HepG2 (cell line): ENCODE data around the gene TMOD2. TPM values are rescaled to one million over a fixed set of nuclear protein-coding genes. Genes with fewer than 3 reads are reported as not detected.

Experiments
- ATAC-seq: fragments of 200-7000 bp; cut with Tn5 transposase; 3 replicates; pipeline ENCODE4 v1.9.1; 2020; ENCODE audit warnings: mild to moderate bottlenecking, moderate library complexity
- BruUV-seq: library from RNA; stranded (reverse); fragments of 400-500 nt; replicated peaks from 2 replicates; lab custom pipeline; 2021; lab: Mats Ljungman, UMichigan
- CTCF ChIA-PET: fragments of 300-600 bp; formaldehyde crosslinking; extraction: SDS; loops from one replicate; lab custom pipeline; 2021; ENCODE audit warnings: low total read pairs, inconsistent platforms, low intra/inter-chr PET ratio; lab: Yijun Ruan, JAX
- POLR2A ChIA-PET: fragments of 350-600 bp; sonication (Branson Sonifier 250); formaldehyde crosslinking; loops from one replicate; lab custom pipeline; 2020; ENCODE audit warnings: antibody characterized with exemption, inconsistent platforms; lab: Yijun Ruan, JAX
- DNase-seq: peaks from one replicate; pipeline ENCODE4 v3.0.0-alpha.2; 2015; ENCODE audit warnings: low spot score
- FAIRE-seq: peaks from 3 replicates; lab custom pipeline; 2011; peaks lifted over from hg19 to GRCh38; lab: Jason Lieb, UNC
- H2AFZ ChIP-seq: one replicate; pipeline ENCODE4 v1.6.1; 2011; ENCODE audit warnings: low read length, inconsistent platforms
- H3K27ac ChIP-seq: fragments of 300-600 bp; 3 replicates; pipeline ENCODE4 v1.8.0; 2011; ENCODE audit warnings: mixed run types, mild to moderate bottlenecking, mixed read lengths, low read length, inconsistent platforms; ENCODE audit not compliant: insufficient read depth; ENCODE audit errors: extremely low read length
- H3K27me3 ChIP-seq, 2 experiments: fragments of 200-600 bp in 1 of 2; 2 replicates in 1 of 2; 3 replicates in 1 of 2; pipeline versions ENCODE4 v1.6.0 to v1.8.0; 2011; ENCODE audit warnings: low read length in 2 of 2, mild to moderate bottlenecking in 2 of 2, moderate library complexity in 2 of 2, inconsistent platforms in 1 of 2; ENCODE audit not compliant: insufficient read depth in 2 of 2, control insufficient read depth in 1 of 2
- H3K36me3 ChIP-seq, 2 experiments: fragments of 200-600 bp in 1 of 2; replicated peaks in 1 of 2; 2 replicates in 1 of 2; 3 replicates in 1 of 2; pipeline versions ENCODE4 v1.5.1 to v1.8.0; 2011; ENCODE audit warnings: low read length in 2 of 2, inconsistent platforms in 1 of 2; ENCODE audit not compliant: insufficient read depth in 2 of 2, control insufficient read depth in 1 of 2
- H3K4me1 ChIP-seq: 2 replicates; pipeline ENCODE4 v1.5.1; 2012; ENCODE audit warnings: low read length, inconsistent platforms; ENCODE audit not compliant: insufficient read depth
- H3K4me2 ChIP-seq: 2 replicates; pipeline ENCODE4 v1.6.0; 2011; ENCODE audit warnings: low read depth, low read length, inconsistent platforms
- H3K4me3 ChIP-seq, 3 experiments: fragments of 200-600 bp in 1 of 3; sonication (generic), shearing (Covaris generic) in 1 of 3; replicated peaks in 1 of 3; 2 replicates each; pipeline ENCODE4 v1.5.1; 2011 to 2016; ENCODE audit warnings: low read length in 3 of 3, inconsistent platforms in 2 of 3, low read depth in 2 of 3, mild to moderate bottlenecking in 2 of 3, control low read depth in 1 of 3, mixed read lengths in 1 of 3; ENCODE audit not compliant: insufficient read depth in 1 of 3
- H3K79me2 ChIP-seq: one replicate; pipeline ENCODE4 v1.6.1; 2011; ENCODE audit warnings: low read length, inconsistent platforms; ENCODE audit not compliant: insufficient read depth
- H3K9ac ChIP-seq: 2 replicates; pipeline ENCODE4 v1.6.0; 2011; ENCODE audit warnings: mild to moderate bottlenecking, low read depth, low read length, inconsistent platforms; ENCODE audit not compliant: insufficient read depth
- H3K9me3 ChIP-seq: 2 replicates; pipeline ENCODE4 v1.5.1; 2012; ENCODE audit warnings: mild to moderate bottlenecking, low read length
- H4K20me1 ChIP-seq: 2 replicates; pipeline ENCODE4 v1.6.0; 2011; ENCODE audit warnings: inconsistent platforms, mild to moderate bottlenecking, low read length, moderate library complexity; ENCODE audit not compliant: insufficient read depth
- CHD4 ChIP-seq: fragments of 200-600 bp; sonication (generic); IDR thresholded peaks from 2 replicates; pipeline ENCODE4 v1.7.0; 2017; ENCODE audit warnings: mild to moderate bottlenecking, low read length, borderline replicate concordance
- JUNB ChIP-seq: sonication (generic); formaldehyde crosslinking; IDR thresholded peaks from 2 replicates; pipeline ENCODE4 v1.8.0; 2022; ENCODE audit warnings: missing genetic modification reagents, mild to moderate bottlenecking, borderline replicate concordance
- KLF6 ChIP-seq: IDR thresholded peaks from 2 replicates; pipeline ENCODE4 v1.8.0; 2016; ENCODE audit warnings: missing biosample characterization, missing genetic modification reagents
- MZF1 ChIP-seq: sonication (generic); formaldehyde crosslinking; IDR thresholded peaks from 2 replicates; pipeline ENCODE4 v1.8.1; 2023; ENCODE audit warnings: mild to moderate bottlenecking, missing genetic modification reagents, borderline replicate concordance
- NFE2 ChIP-seq: sonication (generic); formaldehyde crosslinking; IDR thresholded peaks from 2 replicates; pipeline ENCODE4 v1.4.0; 2020; ENCODE audit warnings: missing genetic modification reagents
- PITX1 ChIP-seq: sonication (generic); formaldehyde crosslinking; IDR thresholded peaks from 2 replicates; pipeline ENCODE4 v1.5.1; 2020; ENCODE audit warnings: mild to moderate bottlenecking, missing genetic modification reagents
- SALL2 ChIP-seq: sonication (generic); formaldehyde crosslinking; IDR thresholded peaks from 2 replicates; pipeline ENCODE4 v1.8.1; 2023; ENCODE audit warnings: mild to moderate bottlenecking, missing genetic modification reagents, inconsistent platforms
- SATB2 ChIP-seq: sonication (generic); formaldehyde crosslinking; IDR thresholded peaks from 2 replicates; pipeline ENCODE4 v1.5.0; 2020; ENCODE audit warnings: missing genetic modification reagents
- SOX6 ChIP-seq, 2 experiments: fragments of 450-650 bp in 1 of 2; sonication (generic) in 1 of 2; formaldehyde crosslinking in 1 of 2; IDR thresholded peaks; 2 replicates each; pipeline versions ENCODE4 v1.4.0 to v1.6.1; 2017 to 2020; ENCODE audit warnings: antibody characterized with exemption in 1 of 2, mild to moderate bottlenecking in 1 of 2, missing genetic modification reagents in 1 of 2
- TAF15 ChIP-seq: fragments of 200-400 bp; formaldehyde crosslinking; IDR thresholded peaks from one replicate; pipeline ENCODE4 v1.6.1; 2018; ENCODE audit warnings: mild to moderate bottlenecking, low read depth, low read length; ENCODE audit not compliant: poor library complexity, severe bottlenecking
- ZFP36L1 ChIP-seq: sonication (generic); formaldehyde crosslinking; IDR thresholded peaks from 2 replicates; pipeline ENCODE4 v1.8.0; 2022; ENCODE audit warnings: mild to moderate bottlenecking, missing genetic modification reagents, moderate library complexity
- ZNF232 ChIP-seq: sonication (generic); formaldehyde crosslinking; IDR thresholded peaks from 2 replicates; pipeline ENCODE4 v1.4.0; 2020; ENCODE audit warnings: missing genetic modification reagents, borderline replicate concordance
- ZNF235 ChIP-seq: sonication (generic); formaldehyde crosslinking; IDR thresholded peaks from 2 replicates; pipeline ENCODE4 v1.8.1; 2023; ENCODE audit warnings: mild to moderate bottlenecking, missing genetic modification reagents, borderline replicate concordance
- ZNF296 ChIP-seq: sonication (generic); formaldehyde crosslinking; conservative IDR thresholded peaks from 2 replicates; pipeline ENCODE4 v1.5.0; 2020; ENCODE audit warnings: mild to moderate bottlenecking, missing genetic modification reagents
- ZNF547 ChIP-seq: sonication (generic); formaldehyde crosslinking; IDR thresholded peaks from 2 replicates; pipeline ENCODE4 v1.5.1; 2020; ENCODE audit warnings: mild to moderate bottlenecking, missing genetic modification reagents
- ZNF790 ChIP-seq: sonication (generic); formaldehyde crosslinking; IDR thresholded peaks from 2 replicates; pipeline ENCODE4 v1.8.0; 2022; ENCODE audit warnings: missing genetic modification reagents, mild to moderate bottlenecking, borderline replicate concordance
- WGBS: methylation state at CpG from one replicate; pipeline ENCODE4 v1.1.6; 2017; ENCODE audit warnings: low lambda C conversion rate; 5-methylcytosine and 5-hydroxymethylcytosine counted together
- in situ Hi-C: cut with HindIII; loops from 2 replicates; pipeline ENCODE4 v1.10.0; 2017; ENCODE audit warnings: low pct_unique_long_range_greater_than_20kb; ENCODE audit not compliant: extremely low pct_ligation_motif_present
- intact Hi-C: fragments of 100-400 bp; cut with micrococcal nuclease; formaldehyde crosslinking; loops from one replicate; pipeline ENCODE4 v1.10.0; 2022; ENCODE audit not compliant: unreplicated experiment
- polyA plus RNA-seq, 8 experiments: library from polyadenylated mRNA; depleted of rRNA in 3 of 8; stranded (reverse) in 7 of 8; unstranded in 1 of 8; fragments of >200 nt; fragmentation: Illumina TruSeq in 4 of 8; extraction: Trizol in 4 of 8; gene quantifications; 2 replicates each; pipeline versions ENCODE4 v1.2.1 to v1.2.3, GENCODE V29; 2011 to 2016; ENCODE audit warnings: low read depth in 4 of 8, missing spikeins in 1 of 8, mixed read lengths in 1 of 8; ENCODE audit not compliant: insufficient read depth in 1 of 8
- total RNA-seq, 5 experiments: library from RNA; depleted of rRNA; stranded (reverse); fragments of >200 nt; fragmentation: Illumina TruSeq; extraction: Trizol; gene quantifications; 2 replicates each; pipeline ENCODE4 v1.2.3, GENCODE V29; 2016; ENCODE audit warnings: low read depth in 1 of 5
- TF ChIP-seq, protein P1 (sequence below): sonication (generic); formaldehyde crosslinking; IDR thresholded peaks from 2 replicates; pipeline ENCODE4 v1.9.0; 2022; ENCODE audit warnings: missing genetic modification reagents, mild to moderate bottlenecking, borderline replicate concordance

The TMOD2 gene
- total and polyA plus RNA-seq, 2 of the 13 experiments (the other 11 are each of a cell fraction or from before 2014, with no cell fraction given), result 0.01 to 0.02 TPM

DNA sequence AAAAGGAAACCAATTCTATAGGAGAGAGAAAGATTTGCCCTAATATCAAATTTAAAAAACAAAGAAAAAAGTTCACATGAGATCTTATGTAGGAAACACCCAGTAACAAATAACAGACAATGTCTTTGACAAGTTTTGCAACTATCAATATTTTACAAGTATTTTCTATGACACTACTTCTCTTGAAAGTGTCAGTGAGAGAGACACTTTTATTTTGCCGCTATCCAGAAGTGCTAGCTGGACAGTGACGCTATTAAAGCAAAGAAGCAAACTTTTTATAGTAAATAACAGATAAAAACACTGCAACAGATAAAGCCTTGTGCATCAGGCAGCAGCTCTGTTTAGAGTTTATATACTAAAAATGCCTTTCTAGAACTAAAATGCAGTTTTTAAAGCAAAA lies 27.2 kb upstream of the TMOD2 start:
- Histone ChIP-seq H3K4me1 (peaks cover 16% of the 10 kb centered on the region), H3K4me2 (no peak overlapping the region), H4K20me1 (no peaks in the 10 kb centered on the region), H3K27me3 (no peaks in the 10 kb centered on the region; a peak in 1 of 5 replicates), H2AFZ (no peak overlapping the region), H3K9ac (no peak overlapping the region), H3K36me3 (no peaks in the 10 kb centered on the region), H3K79me2 (no peaks in the 10 kb centered on the region), H3K9me3 (no peaks in the 10 kb centered on the region), H3K27ac (no peak overlapping the region), H3K4me3 (no peak overlapping the region)
- no peak for FAIRE-seq
- POLR2A ChIA-PET, result no interaction called here
- no TSS peak for BruUV-seq
- TF ChIP-seq ZFP36L1 (CRISPR knock-in tag) (no peak), SOX6 (IDR thresholded peaks at IDR 0.05) (no peak), SOX6 (CRISPR knock-in tag; IDR thresholded peaks at IDR 0.05) (no peak), PITX1 (CRISPR knock-in tag) (no peak), ZNF296 (CRISPR knock-in tag) (no peak), NFE2 (CRISPR knock-in tag) (no peak), ZNF790 (CRISPR knock-in tag) (no peak), KLF6 (no peak), CHD4 (no peak), TAF15 (no peak), SATB2 (CRISPR knock-in tag) (no peak), ZNF232 (CRISPR knock-in tag) (no peak), ZNF235 (CRISPR knock-in tag) (no peak), ZNF547 (no peak), SALL2 (CRISPR knock-in tag) (no peak), JUNB (CRISPR knock-in tag) (no peak), MZF1 (CRISPR knock-in tag) (no peak)
- TF ChIP-seq, protein P1, sequence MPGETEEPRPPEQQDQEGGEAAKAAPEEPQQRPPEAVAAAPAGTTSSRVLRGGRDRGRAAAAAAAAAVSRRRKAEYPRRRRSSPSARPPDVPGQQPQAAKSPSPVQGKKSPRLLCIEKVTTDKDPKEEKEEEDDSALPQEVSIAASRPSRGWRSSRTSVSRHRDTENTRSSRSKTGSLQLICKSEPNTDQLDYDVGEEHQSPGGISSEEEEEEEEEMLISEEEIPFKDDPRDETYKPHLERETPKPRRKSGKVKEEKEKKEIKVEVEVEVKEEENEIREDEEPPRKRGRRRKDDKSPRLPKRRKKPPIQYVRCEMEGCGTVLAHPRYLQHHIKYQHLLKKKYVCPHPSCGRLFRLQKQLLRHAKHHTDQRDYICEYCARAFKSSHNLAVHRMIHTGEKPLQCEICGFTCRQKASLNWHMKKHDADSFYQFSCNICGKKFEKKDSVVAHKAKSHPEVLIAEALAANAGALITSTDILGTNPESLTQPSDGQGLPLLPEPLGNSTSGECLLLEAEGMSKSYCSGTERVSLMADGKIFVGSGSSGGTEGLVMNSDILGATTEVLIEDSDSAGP, result no peak
- DNase-seq, result no peak
- in situ Hi-C loops (no loop called here), intact Hi-C loops (no loop called here)
- CTCF ChIA-PET, result no interaction called here
- 52% methylated on average over 2 of the region's 2 CpGs for WGBS
- ATAC-seq, result no peak
